ENCODE data around the gene ERBIN.
"Not testable (repeated sequence)": the region's sequence is repeated elsewhere in the genome, so short reads cannot be mapped to it uniquely, and the experiment has no call there.

The ERBIN gene

DNA sequence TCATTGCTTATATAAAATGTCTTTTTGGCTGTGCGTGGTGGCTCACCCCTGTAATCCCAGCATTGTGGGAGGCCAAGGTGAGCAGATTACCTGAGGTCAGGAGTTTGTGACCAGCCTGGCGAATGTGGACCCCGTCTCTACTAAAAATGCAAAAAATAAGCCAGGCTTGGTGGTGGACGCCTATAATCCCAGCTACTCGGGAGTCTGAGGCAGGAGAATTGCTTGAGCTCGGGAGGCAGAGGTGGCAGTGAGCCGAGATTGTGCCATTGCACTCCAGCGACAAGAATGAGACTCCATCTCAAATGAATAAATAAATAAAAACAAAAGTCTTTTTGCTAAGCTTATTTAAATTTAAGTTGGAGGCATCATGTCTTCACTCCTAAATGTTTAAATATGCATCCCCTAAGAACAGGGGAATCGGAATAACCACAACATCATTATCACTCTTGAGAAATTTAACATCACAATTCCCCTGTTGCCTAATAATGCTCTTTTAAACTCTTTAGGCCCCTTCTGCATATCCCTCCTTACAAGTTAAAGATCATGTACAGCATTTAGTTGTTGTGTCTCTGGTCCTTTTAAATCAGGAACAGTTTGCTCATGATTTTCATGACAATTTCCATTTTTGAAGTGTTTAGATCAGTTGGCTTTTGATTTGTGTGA, 72.8 kb downstream of the ERBIN start:
- DNase-seq (ENCODE audit: extremely low read depth in 1 of 2, low read depth in 1 of 2), result no peak

DNA sequence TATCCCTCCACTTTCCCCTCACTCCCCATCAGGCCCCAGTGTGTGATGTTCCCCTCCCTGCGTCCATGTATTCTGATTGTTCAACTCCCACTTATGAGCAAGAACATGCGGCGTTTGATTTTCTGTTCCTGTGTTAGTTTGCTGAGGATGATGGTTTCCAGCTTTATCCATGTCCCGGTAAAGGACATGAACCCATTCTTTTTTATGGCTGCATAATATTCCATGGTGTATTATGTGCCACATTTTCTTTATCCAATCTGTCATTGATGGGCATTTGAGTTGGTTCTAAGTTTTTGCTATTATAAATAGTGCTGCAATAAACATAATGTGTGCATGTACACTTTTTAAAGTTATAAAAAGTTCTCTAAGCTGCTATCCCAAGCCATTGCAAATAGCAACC, 75.6 kb downstream of the ERBIN start:
- no peak for DNase-seq (ENCODE audit: extremely low read depth in 1 of 2, low read depth in 1 of 2)

DNA sequence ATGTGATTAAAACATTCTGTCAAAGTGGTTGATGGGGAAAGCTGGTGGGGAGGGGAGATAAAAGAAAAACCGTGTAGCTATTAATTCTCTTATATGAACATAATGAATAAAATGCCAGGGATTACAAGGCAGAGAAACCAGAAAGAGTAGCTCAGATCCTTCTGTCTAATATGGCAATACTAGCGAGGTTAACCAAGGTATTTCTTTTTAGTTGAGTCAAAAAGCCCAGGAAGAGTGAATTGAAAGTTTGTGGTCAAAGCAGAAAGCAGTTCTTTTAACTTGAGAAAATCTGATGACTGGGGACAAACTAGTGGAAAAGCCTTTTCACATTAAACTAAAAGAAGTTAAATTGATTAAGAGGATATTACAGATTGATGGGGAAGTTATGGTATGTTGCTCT, 76.0 kb downstream of the ERBIN start:
- no peak for DNase-seq (ENCODE audit: extremely low read depth in 1 of 2, low read depth in 1 of 2)

DNA sequence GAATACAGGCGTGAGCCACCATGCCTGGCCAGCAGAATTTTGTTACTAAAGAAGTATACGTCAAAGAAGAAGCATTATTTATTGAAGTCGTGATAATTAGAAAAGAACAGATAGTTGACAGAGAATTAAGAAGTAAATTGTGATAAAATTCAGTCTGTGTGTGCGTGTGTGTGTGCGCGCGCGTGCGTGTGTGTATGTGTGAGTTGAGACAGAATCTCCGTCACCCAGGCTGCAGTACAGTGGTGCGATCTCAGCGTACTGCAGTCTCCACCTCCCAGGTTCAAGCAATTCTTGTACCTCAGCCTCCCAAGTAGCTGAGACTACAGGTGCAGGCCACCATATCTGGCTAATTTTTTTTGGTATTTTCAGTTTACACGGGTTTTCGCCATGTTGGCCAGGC, 77.8 kb downstream of the ERBIN start:
- DNase-seq (ENCODE audit: extremely low read depth in 1 of 2, low read depth in 1 of 2), result no peak

DNA sequence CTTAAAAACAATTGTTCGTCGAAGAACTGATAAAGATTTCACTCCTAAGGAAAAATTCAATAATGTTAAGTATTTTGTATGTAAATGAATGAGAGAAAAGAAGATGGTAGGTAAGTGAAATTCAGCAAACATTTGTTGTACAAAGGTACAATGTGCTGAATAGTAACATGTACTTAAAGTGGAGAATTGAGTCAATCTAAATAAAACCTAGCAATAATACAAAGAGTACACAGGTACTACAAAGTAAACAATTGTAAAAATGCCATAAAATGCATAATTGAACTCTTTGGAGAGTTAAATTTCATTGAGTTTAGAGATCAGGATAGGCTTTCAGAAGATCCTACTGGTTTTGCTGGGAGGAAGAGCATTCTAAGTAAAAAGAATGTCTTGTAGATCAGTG, 82.9 kb downstream of the ERBIN start:
- DNase-seq (ENCODE audit: extremely low read depth in 1 of 2, low read depth in 1 of 2), result no peak

DNA sequence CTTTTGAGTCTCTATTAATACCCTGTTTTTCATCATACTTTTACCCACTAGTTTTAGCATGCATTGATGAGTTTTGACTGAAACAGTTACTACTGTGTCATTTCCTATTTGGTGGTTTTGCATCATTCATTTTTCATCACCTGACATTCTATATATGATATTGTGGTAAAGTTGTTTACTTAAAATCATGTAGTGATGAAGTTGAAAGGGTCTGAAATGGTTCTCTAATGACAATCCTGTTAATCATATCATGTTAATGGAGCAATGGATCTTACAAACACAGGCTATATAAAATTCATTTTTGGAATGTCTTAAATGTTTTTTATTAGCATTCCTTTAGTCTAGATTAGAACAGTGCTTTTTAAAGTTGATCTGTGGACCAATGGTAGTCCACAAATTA, 84.1 kb downstream of the ERBIN start:
- DNase-seq (ENCODE audit: extremely low read depth in 1 of 2, low read depth in 1 of 2), result no peak

DNA sequence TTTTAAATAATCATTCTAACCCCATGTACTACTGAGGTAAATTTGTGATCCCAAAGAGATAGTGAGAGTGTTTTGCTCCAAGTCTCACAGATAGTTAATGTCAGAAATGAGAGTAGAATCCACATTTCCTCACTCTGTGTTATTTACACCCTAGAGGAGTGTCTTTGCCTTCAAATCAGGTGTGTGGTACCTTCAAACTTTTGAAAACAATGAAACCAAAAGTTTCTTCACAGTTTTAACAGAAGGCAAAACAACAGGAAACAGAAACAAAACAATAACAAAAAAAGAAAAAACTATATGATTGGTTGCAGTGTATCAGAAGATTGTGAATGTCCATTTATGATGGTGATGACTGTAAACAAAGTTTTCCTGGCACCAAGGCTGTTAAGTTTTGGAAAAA, 85.9 kb downstream of the ERBIN start:
- no peak for DNase-seq (ENCODE audit: extremely low read depth in 1 of 2, low read depth in 1 of 2)

DNA sequence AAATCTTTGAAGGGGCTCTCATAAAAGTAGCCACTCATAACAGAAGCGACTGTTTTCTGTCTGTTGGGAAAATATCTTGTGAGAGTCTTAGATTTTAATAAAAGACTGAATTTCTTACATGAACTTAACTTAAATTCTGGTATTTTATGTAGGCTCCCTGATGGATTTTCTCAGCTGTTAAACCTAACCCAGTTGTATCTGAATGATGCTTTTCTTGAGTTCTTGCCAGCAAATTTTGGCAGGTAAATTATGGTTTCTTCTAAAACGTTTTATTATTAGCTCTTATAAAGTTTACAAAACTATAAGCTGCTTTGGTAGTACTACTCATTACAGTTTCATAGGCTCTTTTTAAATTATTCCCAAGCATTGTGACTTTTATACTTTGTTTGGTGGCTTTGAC, 87.0 kb downstream of the ERBIN start:
- no peak for DNase-seq (ENCODE audit: extremely low read depth in 1 of 2, low read depth in 1 of 2)

DNA sequence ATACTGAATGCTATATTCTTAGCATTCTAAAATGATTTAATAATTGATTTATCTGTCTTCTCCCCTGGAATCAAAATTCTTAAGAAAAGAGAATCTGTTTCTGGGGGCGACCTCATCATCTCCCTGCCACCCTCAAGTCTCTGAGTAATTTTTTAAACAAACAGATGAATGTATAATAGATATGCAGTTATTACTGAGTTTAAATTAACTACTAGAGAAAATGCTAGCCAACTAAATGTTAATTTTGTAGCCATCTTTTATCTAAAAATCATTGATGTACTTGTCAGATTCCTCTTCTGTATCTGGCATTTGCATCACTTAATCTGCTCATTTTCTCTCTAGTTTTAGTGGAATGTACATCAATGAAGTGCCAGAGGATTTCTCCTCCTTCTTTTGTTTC, 87.5 kb downstream of the ERBIN start:
- DNase-seq (ENCODE audit: extremely low read depth in 1 of 2, low read depth in 1 of 2), result no peak

DNA sequence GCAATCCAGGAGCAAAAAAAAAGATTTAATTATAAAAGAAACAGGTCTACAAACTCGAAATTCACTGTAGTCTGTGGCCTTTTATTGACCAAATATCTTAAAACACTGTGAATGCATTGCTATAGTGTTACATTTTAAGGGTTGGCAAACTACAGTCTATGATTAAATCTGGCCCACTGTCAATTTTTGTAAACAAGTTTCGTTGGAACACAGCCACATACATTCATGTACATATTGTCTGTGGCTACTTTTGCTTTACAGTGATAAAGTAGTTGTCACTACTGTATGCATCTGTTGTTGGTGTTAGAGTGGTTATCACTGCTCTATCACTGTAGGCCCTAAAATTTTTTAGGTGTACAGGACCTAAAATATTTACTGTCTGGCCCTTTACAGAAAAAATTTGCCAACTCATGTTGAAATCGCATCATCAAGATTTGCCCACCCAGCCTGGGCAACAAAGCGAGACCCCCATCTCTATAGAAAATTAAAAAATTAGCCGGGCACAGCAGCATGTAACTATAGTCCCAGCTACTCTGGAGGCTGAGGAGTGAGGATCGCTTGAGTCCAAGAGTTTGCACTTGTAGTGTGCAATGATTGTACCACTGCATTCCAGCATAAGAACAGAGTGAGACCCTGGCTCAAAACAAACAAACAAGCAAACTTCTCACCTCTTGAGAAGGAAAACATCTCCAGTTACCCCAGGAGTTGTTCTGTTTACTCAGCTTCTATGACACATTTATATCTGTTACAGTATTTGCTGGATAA, 89.0 kb downstream of the ERBIN start:
- DNase-seq (ENCODE audit: extremely low read depth in 1 of 2, low read depth in 1 of 2), result no peak

DNA sequence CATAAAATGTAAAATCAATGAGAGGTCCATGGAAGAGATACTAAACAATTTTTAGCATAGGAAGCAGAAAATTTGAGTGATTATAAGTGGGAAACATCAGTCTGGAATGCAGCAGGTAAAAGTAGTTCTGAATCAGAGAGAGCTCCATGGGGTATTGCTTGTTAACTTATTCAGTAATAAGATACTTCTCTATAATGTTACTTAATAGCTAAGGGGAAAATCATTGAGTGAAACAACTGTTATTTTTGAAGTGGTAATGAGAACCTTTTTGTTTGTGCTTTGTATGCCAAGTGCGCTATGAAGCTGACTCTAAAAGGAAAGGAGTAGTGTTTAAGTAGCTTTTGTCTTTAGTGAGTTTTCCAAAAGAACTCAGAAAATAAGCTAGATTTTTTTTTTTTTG, 95.2 kb downstream of the ERBIN start:
- DNase-seq (ENCODE audit: extremely low read depth in 1 of 2, low read depth in 1 of 2), result no peak

DNA sequence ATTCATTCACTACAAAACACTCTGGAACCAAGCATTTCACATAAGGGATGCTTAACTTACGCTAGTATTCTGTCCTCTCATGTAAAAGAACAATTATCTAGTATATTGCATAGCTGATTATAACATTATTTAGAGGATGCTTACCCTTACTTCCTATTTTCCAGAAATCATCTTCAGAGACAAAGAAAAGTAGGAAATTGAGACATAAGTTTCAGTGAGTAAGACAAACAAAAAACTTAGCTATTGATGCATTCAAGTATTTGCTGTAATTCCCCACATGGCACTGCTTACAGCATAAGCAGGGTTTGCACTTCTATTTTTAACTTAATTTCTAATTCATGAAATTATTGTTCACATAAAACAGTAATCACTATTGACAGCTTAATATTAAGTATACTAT, 112.9 kb downstream of the ERBIN start:
- DNase-seq (ENCODE audit: extremely low read depth in 1 of 2, low read depth in 1 of 2), result no peak

DNA sequence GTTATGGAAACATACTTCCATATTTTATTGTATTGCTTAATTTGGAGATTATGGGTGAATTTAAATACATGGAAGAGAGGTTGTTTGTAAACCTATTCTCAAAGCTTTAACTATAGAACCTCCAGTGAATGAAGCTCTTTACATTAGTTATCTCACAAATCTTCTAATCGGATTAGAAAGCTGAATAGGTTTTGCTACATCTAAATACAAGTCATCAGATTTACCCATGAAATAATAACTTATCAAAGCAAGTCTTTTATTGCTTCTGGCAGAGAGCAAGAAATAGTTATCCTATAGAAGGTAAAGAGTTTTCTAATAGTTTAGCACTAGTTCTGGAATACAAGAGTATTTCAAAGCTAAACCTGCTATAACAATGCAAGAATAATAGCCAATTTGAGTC, 113.3 kb downstream of the ERBIN start:
- DNase-seq (ENCODE audit: extremely low read depth in 1 of 2, low read depth in 1 of 2), result no peak

DNA sequence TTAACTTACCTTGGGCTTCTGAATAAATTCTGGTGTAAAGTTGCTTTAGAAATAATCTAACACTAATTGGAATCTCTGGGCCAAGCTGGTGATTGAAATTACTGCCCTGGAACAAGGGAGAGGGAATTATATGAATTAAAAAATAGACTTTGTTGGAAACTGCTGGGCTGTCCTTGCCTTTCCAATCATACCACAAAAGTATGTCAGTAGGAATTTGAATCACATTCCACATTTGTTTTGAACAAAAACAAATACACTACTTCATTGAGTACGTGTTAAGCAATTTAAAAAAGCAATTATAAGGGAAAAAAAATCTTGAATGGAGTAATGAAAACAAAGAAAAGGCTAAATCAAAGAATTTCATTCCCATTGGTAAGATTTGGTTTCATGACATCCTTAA, 115.3 kb downstream of the ERBIN start:
- DNase-seq (ENCODE audit: extremely low read depth in 1 of 2, low read depth in 1 of 2), result no peak

DNA sequence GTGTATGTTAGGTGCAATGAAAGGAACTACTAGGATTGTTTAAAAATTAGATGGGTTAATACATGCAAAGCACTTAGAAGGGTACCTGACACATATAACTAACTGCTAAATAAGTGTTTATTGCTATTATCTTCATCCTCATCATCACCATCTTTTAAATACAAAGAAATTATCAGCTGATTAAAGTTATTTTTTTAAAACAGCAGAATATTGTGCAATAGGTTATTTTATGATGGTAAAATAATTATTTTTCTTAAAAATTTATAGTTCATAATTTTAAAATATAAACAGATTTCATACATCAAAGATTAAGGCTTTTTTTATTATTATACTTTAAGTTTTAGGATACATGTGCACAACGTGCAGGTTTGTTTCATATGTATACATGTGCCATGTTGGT, 130.9 kb downstream of the ERBIN start:
- no peak for DNase-seq (ENCODE audit: extremely low read depth in 1 of 2, low read depth in 1 of 2)

DNA sequence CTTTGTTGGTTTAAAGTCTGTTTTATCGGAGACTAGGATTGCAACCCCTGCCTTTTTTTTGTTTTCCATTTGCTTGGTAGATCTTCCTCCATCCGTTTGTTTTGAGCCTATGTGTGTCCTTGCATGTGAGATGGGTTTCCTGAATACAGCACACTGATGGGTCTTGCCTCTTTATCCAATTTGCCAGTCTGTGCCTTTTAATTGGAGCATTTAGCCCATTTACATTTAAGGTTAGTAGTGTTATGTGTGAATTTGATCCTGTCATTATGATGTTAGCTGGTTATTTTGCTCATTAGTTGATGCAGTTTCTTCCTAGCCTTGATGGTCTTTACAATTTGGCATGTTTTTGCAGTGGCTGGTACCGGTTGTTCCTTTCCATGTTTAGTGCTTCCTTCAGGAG, 134.9 kb downstream of the ERBIN start:
- DNase-seq (ENCODE audit: extremely low read depth in 1 of 2, low read depth in 1 of 2), result not testable (repeated sequence)

DNA sequence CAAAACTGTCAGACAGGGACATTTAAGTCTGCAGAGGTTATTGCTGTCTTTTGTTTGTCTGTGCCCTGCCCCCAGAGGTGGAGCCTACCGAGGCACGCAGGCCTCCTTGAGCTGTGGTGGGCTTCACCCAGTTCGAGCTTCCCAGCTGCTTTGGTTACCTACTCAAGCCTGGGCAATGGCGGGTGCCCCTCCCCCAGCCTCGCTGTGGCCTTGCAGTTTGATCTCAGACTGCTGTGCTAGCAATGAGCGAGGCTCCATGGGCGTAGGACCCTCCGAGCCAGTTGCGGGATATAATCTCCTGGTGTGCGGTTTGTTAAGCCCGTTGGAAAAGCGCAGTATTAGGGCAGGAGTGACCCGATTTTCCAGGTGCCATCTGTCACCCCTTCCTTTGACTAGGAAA, 136.7 kb downstream of the ERBIN start:
- not testable (repeated sequence) for DNase-seq (ENCODE audit: extremely low read depth in 1 of 2, low read depth in 1 of 2)

DNA sequence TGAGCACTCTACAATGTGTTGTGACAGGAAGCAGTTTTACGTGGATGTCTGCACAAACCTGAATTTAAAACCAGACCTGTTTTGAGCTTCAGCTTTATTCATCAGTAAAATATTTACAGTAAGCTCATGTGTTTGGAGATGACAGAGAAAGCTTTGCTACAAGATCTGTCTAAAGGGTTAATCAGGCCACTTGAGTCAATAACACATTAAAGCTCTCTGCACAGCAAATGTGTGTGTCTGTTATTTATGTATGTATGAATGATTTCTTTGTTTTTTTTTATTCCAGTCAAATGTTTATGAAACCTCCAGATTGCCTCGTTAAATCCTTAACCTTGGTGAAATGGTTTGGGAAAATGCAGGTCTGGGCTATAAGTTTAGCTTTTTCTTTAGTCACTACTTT, 140.5 kb downstream of the ERBIN start:
- no peak for DNase-seq (ENCODE audit: extremely low read depth in 1 of 2, low read depth in 1 of 2)

DNA sequence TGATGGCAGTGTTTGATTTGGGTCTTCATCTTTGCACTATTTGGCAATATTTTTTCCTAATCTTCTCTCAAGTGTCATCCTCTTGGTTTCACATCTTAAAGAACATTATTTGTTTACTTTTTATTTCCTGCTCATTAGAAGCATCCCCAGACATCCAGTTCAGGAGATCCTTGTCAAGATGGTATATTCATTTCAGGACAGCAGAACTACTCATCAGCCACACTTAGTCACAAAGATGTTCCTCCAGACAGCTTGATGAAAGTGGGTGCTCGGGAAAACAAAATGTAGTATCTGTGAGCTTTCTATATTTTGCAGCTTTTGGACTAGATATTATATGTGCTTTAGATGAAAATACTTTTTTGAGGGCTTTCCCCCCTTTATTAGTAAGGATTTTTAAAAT, 145.7 kb downstream of the ERBIN start:
- no peak for DNase-seq (ENCODE audit: extremely low read depth in 1 of 2, low read depth in 1 of 2)

DNA sequence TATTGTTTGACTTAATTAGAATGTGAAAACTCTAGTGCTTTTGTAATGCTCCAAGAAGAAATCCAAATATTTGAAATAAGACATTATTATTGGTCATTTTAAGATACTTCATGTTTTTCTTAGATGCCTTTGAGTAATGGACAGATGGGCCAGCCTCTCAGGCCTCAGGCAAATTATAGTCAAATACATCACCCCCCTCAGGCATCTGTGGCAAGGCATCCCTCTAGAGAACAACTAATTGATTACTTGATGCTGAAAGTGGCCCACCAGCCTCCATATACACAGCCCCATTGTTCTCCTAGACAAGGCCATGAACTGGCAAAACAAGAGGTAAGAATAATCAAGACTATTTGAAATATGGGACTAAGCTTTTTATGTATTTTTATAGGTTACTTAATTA, 148.5 kb downstream of the ERBIN start:
- DNase-seq (ENCODE audit: extremely low read depth in 1 of 2, low read depth in 1 of 2), result no peak

DNA sequence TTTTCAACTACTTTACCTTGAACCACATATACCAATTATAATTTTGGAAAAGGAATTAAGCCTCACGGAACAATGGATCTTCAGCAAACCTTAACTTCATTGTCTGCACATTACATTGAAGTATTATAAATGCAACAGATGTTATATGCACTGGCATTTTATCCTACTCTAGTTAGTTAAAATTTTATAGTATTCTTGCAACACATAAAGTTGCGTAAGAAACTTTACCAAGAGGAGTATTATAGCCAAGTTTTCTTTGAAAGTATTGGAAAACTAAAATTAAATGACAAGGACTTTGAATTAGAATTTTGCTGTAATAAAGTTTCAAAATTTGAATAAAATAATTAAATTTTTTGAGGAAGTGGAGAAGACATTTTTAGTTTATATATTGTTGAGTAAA, 154.3 kb downstream of the ERBIN start:
- DNase-seq (ENCODE audit: extremely low read depth in 1 of 2, low read depth in 1 of 2), result no peak

DNA sequence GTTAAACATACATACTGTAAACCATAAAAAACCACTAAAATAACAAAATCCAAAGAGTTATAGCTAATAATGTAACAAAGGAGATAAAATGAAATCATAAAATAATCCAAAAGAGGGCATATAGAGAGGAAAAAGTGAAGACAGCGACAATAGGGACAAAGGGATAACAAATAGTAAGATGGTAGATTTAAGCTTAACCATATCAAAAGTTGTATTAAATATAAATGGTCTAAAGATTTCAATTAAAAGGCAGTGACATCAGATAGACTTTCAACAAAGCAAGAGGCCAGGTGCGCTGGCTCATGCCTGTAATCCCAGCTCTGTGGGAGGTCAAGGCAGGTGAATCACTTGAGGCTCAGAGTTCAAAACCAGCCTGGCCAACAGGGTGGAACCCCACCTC, 163.0 kb downstream of the ERBIN start:
- no peak for DNase-seq (ENCODE audit: extremely low read depth in 1 of 2, low read depth in 1 of 2)

DNA sequence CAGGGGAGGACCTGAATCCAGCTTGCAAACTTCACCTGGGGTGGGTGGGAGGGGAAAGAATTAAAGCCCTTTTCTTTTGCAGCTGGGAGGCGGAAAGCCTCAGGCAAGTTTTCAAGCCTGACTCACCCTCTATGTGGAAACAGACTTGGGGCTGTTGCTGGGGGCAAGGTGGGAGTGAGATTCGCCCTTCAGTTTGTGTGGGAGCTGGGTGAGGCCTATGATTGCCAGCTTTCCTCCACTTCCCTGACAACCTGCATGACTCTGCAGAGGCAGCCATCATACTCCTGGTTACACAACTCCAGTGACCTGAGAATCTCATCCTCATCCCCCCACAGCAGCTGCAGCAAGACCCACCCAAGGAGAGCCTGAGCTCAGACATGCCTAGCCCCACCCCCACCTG, 174.5 kb downstream of the ERBIN start:
- DNase-seq (ENCODE audit: extremely low read depth in 1 of 2, low read depth in 1 of 2), result no peak
